ENCODE results near the gene TRPM2.
"Not testable (repeated sequence)": the region's sequence is repeated elsewhere in the genome, so short reads cannot be mapped to it uniquely, and the experiment has no call there.

TRPM2 gene

GRCh38 chr21:44462086-44462833, 108.8 kb downstream of the TRPM2 start:
- DNase-seq (ENCODE audit: low spot score) = no peak

- DNase-seq (ENCODE audit: low spot score) = no peak
These were observed 109.4 kb downstream of the TRPM2 start for GRCh38 chr21:44462834-44463200.

- DNase-seq (ENCODE audit: low spot score) = no peak
These were observed 110.3 kb downstream of the TRPM2 start for GRCh38 chr21:44463724-44464123.

- DNase-seq (ENCODE audit: low spot score) = no peak
These were observed 110.9 kb downstream of the TRPM2 start for GRCh38 chr21:44464351-44464750.

- no peak for DNase-seq (ENCODE audit: low spot score)
These were observed 113.0 kb downstream of the TRPM2 start for GRCh38 chr21:44466351-44466954.

GRCh38 chr21:44466996-44467858, 113.8 kb downstream of the TRPM2 start:
- DNase-seq (ENCODE audit: low spot score) = no peak

- no peak for DNase-seq (ENCODE audit: low spot score)
These were observed 114.4 kb downstream of the TRPM2 start for GRCh38 chr21:44467859-44468195.

- no peak for DNase-seq (ENCODE audit: low spot score)
These were observed 117.9 kb downstream of the TRPM2 start for GRCh38 chr21:44471341-44471740.

- DNase-seq (ENCODE audit: low spot score) = no peak
These were observed 118.6 kb downstream of the TRPM2 start for GRCh38 chr21:44471996-44472395.

GRCh38 chr21:44473915-44474555, 120.6 kb downstream of the TRPM2 start:
- no peak for DNase-seq (ENCODE audit: low spot score)

GRCh38 chr21:44475266-44475845, 121.9 kb downstream of the TRPM2 start:
- DNase-seq (ENCODE audit: low spot score) = no peak

GRCh38 chr21:44477131-44477530, 123.7 kb downstream of the TRPM2 start:
- DNase-seq (ENCODE audit: low spot score) = no peak

- DNase-seq (ENCODE audit: low spot score) = no peak
These were observed 124.3 kb downstream of the TRPM2 start for GRCh38 chr21:44477712-44478111.

GRCh38 chr21:44478124-44478800, 124.8 kb downstream of the TRPM2 start:
- DNase-seq (ENCODE audit: low spot score) = no peak

GRCh38 chr21:44478801-44479167, 125.4 kb downstream of the TRPM2 start:
- no peak for DNase-seq (ENCODE audit: low spot score)

- not testable (repeated sequence) for DNase-seq (ENCODE audit: low spot score)
These were observed 126.3 kb downstream of the TRPM2 start for GRCh38 chr21:44479556-44480199.

- DNase-seq (ENCODE audit: low spot score) = no peak
These were observed 127.0 kb downstream of the TRPM2 start for GRCh38 chr21:44480200-44481053.

GRCh38 chr21:44482581-44483287, 129.3 kb downstream of the TRPM2 start:
- DNase-seq (ENCODE audit: low spot score) = no peak

All from SK-N-DZ (cell line).